Gastrocnemius medialis (tissue), 4 donors: ENCODE results near the gene APCS.

Source experiments
- CTCF ChIP-seq, 5 experiments: fragments of 450-650 bp in 3 of 5; fragments of 200-600 bp in 2 of 5; sonication (generic) in 2 of 5; IDR thresholded peaks in 4 of 5; conservative IDR thresholded peaks in 1 of 5; 1 replicate in 4 of 5; 2 replicates in 1 of 5; pipeline ENCODE4 v1.5.1; 2016 to 2019; ENCODE audit warnings: antibody characterized with exemption in 5 of 5, mild to moderate bottlenecking in 3 of 5, moderate library complexity in 3 of 5
- POLR2A ChIP-seq, 2 donors: fragments of 450-650 bp; IDR thresholded peaks; one replicate each; pipeline ENCODE4 v1.6.1; 2017; ENCODE audit warnings: antibody characterized with exemption in 2 of 2, mild to moderate bottlenecking in 2 of 2, moderate library complexity in 2 of 2

GRCh38 chr1:159594625-159595405 is 7.2 kb downstream of the APCS start:
- TF ChIP-seq CTCF (IDR thresholded peaks at IDR 0.05 in 4 of 5, conservative IDR thresholded peaks at IDR 0.05 in 1 of 5) = no peak
- TF ChIP-seq POLR2A (IDR thresholded peaks at IDR 0.05) = no peak
